HL-60/S4 (cell line): Measurements from ENCODE around the gene ATXN2.

Source experiments
- in situ Hi-C: fragments of 300-500 bp; cut with MboI; formaldehyde crosslinking; loops from 2 replicates; pipeline ENCODE4 v1.14.3; 2022; ENCODE audit warnings: low sequenced_read_pairs

The ATXN2 gene

DNA sequence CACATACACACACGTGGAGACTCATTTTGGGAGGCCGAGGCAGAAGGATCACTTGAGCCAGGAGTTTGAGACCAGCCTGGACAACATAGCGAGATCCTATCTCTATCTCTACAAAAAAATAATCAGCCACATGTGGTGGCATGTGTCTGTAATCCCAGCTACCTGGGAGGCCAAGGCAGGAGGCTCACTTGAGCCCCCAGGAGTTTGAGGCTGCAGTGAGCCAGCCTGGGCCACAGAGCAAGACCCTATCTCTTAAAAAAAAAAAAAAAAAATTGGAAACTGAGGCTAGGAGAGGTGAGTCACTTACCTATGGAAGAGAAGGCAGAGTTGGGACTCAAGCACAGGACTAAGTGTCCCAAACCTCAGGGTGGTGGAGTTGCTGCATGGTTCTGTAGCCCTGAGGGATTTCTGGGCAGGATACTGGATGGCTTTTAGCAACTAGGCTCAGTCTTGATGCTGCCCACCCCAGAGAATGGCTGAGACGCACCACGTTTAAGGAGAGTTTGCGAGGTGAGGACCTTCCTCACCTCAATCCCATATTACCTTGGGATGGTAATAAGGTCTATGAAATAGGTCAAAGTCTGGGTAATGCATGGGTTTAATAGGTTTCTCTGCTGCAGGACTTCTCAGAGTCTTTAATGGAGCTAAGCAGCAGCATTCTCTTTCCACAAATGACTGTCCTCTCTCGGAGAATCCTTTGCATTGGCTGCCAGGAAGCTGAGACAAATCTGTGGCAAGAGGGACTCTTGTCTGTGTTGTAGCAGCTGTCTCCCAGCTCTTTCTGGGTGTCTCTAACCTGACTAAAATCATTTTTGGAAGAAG is 157.8 kb downstream of the ATXN2 start:
- in situ Hi-C loops = no loop called here

DNA sequence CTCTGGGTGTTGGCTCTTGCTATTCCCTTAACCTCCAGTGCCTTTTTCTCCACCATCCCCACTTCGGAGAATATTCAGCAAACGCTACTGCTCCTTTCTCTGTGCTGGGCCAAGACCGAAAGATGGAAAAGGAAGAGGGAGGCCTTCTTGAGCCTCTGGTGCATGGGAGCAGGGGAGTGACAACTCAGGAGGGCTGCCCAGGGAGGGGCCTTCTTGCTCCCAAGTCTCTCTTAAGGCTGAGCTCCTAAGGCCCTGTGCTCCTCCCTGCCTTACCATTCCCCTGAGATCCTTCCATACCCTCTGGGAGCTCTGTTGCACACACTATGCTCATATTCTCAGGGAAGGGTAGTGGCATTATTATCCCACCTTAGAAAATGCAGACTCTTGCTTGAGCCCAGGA is 158.5 kb downstream of the ATXN2 start:
- in situ Hi-C loops = no loop called here

DNA sequence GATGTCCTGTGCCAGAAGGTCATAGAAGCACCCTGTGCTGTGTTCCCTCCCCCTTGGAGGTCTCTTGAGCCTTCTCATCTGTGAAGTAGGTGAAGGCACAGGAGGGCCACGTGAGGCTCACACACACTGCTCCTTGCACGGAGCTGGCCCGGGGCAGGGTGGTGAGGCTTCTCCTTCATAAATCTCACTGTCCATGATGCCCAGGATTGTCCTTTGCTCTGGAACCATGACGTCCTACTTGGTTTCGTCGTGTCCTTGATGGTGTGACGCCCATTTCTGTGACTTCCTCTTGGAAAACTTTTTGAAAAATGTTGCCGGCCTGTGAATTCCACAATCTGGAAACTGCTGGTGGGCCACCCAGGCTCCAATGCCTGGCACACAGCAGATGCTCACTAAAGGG is 159.0 kb downstream of the ATXN2 start:
- in situ Hi-C loops = no loop called here

DNA sequence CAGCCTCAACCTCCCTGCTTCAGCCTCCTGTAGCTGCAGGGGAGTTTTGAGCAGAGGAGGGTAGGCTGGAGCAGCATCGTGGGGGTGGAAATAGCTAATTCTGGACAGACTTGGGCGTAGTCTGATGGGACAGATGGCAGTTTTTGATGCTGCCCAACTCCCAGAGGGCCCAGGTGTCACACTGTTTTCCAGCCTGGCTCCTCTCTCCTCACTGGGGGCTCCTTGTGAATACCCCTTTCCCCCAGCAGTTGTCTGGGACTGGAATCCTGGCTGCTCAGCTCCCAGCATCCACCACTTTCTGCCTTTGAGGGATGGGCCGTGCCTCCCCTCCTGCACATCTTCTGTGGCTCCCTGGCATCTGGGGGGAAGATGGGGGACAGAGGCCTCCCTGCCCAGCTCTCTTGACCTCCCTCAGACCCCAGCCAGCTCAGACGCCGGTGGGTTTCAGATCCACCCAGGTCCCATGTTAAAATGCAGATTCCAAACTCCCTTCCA is 159.4 kb downstream of the ATXN2 start:
- in situ Hi-C loops = no loop called here

DNA sequence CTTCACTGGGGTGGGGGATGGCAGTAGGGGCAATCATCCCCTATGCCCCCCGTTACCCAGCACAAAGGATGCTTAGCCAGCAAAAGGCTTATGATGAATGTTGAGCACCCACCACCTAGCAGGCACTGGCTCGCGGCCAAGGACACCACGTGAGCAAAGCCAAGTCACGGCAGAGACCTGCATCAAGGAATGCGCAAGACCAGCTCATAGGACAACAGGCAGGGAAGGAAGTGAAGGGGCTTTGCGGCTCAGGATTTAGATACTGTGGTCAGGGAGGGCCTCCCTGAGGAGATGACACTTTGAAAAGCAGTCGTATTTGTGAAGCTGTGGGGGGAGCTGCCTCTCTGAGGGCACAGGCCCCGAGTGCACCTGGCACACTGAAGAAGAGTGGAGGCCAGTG is 160.6 kb downstream of the ATXN2 start:
- in situ Hi-C loops = no loop called here

DNA sequence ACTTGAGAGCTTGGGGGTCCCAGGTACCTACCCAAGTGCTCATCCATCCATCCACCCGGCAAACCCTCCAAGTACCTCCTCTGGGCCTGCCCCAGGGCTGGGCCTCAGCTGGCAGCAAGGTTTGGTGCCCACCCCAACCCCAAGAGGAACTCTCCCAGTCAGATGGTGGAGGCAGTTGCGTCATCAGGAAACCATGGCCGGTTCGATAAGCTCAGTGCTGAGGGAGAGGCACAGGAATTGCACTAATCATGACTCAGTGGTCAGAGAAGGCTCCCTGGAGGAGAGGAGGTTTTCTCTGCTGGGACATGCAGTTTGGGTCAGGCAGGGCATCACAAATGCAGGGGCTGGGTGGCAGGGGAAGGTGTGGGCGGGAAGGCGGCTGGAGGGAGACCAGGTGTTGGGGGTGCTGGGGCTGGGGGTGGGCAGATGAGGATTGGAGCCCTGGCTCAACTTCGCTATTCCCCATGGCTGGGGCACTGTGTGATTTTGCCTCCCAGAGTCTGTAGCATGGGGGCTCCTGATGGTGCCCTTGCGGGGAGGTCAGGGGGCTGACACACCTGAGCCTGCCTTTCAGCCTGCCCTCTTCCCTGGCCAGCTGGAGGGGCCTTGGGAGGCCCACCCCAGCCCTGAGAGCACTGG is 161.2 kb downstream of the ATXN2 start:
- in situ Hi-C loops = no loop called here

DNA sequence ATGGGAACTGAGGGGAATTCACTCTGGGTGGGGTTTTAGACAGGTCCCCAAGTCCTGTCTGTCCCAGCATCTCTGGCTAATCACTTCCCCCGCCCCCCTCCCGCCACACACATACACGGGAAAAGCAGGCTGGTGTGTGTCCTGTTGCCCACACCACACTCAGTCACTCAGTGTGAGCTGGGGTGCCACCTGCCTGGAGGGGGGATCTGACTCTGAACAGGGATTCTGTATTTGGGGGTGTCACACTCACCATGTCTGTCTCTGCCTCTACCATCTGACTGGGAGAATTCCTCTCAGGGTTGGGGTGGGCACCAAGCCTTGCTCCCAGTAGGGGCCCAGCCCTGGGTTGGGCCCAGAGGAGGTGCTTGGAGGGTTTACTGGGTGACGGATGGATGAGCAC is 162.3 kb downstream of the ATXN2 start:
- in situ Hi-C loops = no loop called here

DNA sequence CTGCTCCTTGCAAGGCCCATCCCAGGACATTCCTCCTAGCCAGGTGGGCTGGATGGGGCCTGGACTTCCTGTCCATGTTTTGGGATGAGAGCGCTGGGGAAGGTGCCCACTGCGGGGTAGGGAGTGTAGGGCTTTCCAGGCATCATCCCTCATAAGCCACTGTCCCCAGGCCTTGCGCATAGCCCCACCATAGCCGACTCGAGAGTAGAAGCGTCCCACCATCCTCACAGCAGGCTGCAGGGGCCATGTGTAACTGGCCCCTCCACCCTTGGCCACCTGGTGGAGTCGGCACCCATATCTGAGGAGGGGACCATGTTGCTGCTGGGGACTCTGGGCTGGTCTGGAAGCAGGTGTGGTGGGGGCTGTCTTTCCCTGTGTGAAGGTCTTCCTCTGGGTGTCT is 162.8 kb downstream of the ATXN2 start:
- in situ Hi-C loops = no loop called here

DNA sequence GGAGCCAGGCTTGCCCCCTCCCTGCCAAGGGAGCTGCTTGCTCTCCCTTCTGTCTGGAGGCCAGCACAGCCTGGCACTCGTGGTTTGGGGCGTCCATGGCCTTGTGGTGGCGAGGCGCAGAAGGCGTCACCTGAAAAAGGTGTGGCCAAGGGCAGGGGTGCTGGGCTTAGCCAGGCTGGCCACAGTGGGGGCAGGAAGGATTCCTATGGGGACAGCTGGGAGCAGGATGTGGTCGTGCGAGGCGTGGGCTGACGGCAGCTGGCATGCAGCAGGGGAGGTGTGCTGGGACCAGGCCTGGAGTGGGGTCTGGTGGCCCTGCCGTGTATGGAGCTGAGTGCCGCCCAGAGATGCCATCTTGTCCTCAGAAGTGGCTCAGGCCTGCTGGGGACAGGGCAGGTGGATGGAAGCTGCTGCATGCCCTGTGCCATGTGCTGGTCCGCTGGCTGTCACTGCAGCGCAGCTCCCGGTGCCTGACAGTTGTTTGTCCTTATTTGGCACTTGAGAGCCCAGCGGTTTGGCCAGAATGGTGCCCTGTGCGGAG is 163.4 kb downstream of the ATXN2 start:
- in situ Hi-C loops = no loop called here

DNA sequence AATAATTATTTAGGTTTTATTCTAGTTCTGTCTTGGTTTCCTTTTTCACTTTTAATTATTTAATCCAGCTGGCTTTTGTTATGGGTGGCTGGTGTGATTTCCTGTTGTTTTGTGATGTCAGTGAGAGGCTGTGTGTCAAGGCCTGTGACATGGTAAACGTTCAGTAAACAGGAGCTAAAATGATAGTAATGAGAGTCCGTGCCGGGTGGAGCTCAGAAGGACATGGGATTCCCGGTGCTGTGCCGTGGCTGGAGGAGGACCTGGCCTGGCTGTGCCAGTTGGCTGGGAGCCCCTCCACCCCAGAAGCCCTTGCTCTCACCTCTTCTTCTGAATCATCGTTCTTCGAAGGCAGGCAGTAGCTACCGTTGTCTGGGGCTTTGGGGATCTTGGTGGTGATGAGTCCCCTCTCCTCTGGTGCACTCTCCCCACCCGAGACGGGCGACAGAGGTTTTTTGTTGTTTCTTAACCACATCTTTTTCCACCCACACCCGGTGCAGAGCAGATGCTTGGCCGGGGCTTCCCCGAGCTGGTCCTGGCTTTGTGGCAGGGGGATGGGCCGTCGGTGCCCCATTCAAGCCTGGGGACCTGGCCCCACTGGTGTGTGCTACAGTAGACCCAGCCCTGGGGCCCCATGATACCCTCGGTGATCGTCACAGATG is 164.3 kb downstream of the ATXN2 start:
- in situ Hi-C loops = no loop called here

DNA sequence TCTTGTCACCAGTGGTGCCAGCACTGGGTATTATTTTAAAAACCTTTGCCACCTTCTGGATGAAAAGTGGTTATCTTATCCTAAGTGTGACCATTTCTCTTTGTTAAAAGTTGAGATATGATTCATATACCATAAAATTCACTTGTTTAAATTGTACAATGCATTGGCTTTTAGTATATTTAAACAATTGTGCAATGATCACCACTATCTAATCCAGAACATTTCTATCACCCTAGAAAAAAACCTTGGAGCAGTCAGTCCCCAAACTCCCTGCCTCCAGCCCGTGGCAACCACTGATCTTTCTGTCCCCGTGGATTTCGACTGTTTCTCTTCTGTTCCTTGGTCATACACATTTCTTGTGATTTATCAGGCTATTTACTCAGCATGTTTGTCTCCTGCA is 165.1 kb downstream of the ATXN2 start:
- in situ Hi-C loops = no loop called here

DNA sequence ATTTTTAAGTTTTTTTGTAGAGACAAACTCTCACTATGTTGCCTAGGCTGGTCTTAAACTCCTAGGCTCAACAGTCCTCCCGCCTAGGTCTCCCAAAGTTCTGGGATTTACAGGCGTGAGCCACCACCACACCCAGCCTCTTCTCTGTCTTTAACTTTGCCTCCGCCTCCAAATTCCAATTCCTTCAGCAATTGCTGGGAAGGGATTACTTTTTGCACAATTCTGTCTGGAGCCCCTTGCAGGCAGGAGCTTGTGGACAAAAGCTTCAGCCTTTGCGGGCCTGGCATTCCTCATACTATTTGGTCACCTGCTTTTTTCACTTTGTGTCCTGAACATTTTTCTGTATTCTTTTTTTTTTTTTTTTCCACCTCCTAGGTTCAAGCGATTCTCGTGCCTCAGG is 167.3 kb downstream of the ATXN2 start:
- in situ Hi-C loops = no loop called here

DNA sequence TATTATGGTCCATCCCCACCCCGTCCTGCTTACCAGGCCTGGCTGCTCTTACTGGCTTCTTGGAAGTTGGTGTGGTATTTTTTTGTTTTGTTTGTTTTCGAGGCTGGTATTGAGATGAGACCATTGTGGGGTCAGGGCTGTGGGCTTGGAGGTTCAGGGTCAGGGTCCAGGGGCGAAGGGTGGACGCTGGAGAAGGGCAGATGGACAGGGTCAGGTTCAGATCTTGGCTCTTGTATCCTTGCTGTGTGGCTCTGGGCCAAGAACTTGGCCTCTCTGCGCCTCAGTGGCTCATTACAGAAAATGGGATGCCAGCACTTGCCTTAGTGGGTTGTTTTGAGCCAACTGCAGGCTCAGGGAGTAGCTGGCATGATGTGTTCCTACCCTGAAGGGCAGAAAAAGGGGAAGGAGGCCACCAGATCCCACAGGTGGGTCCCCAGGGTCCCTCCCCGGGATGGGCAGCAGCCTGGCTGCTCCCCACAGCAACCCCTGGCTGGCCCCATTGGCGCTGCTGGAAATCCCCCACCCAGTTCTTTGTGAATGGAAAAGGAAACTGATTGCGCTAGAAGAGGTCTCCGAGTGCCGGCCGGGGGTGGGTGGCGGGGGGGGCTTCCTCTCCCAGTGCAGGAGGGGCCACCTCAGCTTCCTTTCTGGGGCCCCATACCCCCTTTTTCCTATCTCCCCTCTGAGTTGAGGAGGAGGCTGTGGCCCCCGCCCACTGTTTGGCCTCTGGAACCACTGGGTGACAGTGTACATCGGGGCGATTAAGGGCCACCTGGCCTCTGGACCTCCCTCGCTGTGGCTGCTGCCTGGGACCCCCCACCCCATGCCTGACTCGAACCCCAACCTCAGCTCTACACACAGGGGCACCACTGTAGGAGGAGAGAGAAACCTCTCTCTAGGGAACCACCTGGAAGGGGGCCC is 168.4 kb downstream of the ATXN2 start:
- in situ Hi-C loops = no loop called here

DNA sequence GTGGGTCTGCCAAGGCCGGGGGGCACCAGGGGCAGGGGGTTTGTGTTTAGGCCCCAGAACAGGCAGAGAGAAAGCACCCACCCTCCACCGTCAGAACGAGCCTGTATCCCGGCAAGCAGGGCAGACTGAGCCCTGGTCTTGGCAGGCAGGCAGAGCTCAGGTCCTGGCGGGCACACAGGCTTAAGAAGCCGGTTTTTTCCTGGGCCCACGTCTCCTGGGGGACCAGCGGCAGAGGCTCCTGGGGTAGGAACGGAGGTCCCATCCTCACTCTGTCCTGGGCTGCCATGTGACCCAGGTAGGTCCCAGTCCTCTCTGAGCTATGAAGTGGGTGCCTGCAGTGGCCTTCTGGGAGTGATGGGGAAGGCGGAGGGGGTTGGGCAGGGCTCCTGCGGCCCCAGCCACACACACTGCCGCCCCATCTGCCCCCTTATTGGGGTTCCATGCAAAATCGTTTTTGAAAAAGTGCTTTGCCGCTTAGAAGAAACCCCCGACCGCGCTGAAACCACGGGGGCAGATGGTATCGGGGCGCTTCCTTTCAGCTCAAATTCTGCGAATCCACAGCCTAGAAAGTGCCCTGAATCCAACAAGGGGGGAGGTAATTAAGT is 169.2 kb downstream of the ATXN2 start:
- in situ Hi-C loops = no loop called here

DNA sequence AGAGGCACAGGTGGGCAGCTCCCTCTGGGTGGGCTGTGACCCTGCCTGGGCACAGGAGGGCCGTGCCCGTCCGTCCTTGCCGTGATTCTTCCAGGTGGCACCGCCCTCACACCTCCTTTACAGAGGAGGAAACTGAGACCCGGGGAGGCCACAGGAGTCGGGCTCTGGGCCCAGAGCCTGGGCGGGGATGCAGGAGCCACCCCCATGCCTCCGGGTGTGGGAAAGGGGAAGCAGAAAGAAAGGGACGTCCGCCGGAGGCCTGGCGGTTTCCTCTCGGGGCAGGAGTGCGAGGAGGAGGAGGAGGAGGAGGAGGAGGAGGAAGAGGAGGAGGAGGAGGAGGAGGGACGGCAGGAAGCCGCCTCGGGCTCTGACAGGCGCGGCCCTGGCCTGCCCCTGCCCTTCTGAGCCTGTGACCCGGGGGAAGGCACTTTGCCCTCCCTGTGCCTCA is 170.4 kb downstream of the ATXN2 start:
- in situ Hi-C loops = no loop called here

DNA sequence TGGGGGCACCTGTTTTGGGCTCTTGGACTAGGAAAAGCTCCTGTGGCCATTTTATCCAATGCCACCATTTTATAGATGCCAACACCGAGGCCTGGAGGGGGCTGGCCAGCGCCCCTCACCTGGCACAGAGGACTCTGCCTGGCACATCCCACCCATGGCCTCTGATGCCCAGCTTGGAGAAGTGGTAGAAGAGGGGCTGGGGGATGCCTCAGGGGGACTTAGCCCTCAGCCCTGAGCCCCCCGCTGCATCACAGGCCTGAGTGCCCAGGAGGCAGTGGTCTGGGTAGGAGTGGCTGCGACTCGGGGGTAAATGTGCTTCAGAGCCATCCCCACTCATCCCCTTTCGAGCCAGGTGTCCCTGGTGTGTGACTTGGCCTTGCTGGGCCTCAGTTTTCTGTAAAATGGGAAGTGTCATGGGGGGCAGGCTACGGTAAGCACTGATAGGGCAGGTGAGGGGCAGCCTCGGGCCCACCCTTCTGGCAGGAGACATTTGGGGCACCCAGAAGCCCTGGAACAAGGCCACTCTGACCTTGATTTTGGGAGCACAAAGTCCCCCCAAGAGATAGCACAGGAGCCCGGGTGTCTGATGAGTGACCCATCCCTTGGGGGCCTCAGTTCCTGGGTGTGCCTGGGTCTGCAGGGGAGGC is 170.9 kb downstream of the ATXN2 start:
- in situ Hi-C loops = no loop called here

DNA sequence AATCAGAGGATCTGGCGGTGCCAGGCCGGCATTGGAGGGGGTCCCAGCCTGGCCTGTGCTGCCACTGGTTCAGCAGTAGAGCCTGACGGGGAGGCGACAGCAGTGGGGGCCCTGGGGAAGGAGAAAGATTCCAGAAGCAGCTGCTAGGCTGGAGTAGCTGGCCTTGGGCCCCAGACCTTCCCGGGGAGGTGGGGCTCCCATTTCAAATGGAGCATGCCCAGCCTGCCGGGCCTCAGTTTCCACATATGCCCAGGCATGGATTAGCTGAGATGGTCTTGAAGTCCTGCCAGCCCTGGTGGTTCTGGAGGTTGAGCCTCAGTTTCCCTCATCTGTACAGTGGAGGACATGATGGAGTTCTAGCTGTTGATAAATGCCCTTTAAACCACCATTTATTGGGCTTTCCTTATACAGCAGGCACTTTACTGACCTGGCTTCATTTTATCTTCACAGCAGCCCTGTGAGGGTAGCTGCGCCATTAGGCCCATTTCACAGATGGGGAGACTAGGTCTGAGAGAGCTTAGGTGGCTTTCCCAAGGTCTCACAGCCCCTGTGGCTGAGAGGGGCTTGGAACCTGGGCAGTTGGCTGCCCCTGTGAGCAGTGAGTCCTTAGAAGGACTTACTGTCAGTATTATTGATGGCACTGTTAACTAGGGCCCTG is 171.6 kb downstream of the ATXN2 start:
- in situ Hi-C loops = no loop called here

DNA sequence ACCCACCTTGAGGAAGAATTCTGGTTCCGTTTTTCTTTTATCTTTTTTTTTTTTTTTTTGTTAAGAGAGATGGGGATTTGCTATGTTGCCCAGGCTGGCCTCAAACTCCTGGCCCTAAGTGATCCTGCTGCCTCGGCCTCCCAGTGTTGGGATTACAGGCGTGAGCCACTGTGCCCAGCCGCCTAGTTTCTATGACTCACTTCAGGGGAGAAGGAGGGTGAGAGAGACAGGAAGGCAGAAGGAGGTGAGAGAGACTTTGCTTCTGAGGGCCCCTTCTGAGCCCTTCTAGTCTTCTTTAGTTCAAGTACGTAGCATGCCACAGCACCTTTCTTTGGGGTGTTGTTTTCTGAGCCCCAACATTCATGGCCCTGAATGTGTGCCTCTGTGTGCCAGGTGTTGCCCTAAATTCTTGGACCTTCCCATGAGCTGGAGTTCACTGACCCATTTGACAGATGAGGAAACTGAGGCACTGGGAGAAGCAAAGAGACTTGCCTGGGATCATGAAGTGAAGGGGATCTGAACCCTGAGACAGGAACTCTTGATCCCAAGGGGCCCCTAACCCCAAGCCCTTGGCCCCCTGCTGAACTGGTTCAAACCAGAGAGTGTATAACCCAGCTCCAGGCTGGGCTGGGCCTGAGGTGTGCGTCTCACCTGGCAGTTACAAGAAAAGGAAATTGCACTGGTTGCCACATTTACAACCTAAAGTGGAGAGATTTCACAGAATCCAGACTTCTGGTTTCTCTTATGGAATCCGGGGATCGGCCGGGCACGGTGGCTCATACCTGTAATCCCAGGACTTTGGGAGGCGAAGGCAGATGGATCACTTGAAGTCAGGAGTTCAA is 172.6 kb downstream of the ATXN2 start:
- in situ Hi-C loops = no loop called here
